Non-pigmented ciliary epithelial cell (primary cell): ENCODE results near the gene FYCO1.

Experiments
- DNase-seq: peaks from one replicate; pipeline ENCODE4 v3.0.0-alpha.2; 2010; ENCODE audit warnings: low read depth

FYCO1 gene

DNA sequence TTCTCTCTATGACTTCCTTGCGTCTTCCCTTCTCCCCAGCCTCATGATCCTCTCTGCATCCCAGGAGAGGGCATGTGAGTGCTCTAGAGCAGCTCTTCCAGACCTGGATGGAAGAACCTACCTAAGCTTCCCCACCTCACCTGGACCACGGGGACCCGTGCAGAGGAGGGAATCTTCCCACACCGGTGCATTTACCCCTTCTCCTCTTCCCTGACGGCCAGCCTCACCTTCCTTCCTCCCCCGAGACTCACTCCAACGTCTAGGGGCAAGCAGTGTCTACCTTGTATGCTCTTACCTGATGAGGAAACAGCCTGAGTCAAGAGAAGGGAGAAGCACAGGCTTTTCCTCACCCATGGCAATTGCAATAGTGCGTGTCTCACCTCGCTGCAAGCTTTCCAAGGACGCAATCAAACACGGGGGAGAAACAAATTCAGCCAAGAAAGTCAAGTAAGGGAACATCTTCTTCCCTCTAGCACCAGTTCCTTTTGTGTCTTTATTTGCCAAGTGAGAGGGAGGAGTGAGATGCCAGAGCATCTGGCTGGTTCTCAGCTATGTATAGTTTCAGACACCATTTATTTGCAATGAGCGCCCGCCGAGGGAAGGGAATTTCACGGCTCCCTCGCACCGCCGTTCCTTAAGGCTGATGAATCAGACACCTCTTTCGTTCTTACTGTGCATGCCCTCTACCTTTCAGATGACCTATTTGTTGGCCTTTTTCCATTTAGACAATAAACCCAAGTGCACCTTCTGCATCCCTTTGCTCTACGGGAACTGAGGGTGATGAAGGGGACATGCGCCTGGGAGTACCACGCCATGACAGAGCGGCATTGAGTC lies 111.0 kb downstream of the FYCO1 start:
- no peak for DNase-seq

DNA sequence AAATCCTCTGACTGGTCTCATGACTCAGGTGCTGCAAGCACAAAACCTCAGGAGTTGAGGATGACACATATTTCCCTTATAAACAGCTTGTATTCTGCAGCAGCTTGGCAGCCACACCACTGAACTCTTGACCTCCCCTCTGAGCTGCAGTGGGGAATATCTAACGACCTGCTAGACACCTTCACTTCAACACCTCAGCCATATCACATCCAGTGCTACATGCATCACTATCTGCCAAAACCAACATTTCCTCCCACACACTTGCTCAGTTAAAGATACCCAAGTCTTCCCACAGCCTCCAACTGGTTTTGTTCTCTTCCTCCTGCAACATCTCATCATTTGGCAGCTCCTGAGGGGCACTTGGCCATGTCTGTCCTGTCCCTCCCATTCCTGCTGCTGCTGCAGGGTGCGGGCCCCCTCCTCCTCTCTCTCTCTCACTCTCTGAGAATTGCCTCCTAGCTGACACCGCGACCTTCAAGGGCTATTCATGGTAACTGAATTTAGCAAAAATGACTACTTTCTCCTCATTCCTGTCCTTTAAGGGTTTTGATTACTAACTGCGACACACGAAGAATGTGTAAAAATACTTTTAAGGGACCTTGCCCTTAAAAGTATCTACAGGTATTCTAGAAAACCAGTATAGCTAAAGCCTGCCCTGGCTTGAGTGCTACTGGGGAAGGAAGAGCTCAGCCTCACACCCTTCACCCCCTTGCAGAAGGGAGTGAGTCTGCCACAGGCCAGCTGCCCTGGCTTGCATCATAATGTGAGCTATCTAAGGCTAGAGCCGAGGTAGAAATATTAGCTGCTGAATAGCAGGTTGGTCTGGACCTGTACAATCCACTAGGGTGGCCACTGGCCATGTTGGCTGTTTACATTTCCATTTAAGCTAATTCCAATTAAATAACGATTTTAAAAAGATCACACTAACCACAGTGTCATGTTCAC lies 114.3 kb downstream of the FYCO1 start:
- DNase-seq = peak; percentile 15

DNA sequence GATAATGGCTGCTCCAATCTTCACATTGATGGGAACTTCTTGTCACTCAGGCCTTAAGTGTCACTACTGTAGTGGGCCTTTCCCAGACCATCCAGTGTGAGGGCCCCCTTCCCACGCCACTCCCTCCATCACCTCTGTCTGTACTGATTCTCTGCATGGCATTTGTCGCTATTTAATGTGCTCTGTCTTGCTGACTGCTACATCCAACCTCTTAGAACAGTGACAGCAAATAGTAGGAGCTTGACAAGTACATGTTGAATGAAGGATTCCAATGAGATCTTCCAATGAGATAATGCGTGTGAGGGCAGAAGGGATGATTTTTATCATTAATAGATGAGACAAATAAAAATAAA lies 114.9 kb downstream of the FYCO1 start:
- no peak for DNase-seq

DNA sequence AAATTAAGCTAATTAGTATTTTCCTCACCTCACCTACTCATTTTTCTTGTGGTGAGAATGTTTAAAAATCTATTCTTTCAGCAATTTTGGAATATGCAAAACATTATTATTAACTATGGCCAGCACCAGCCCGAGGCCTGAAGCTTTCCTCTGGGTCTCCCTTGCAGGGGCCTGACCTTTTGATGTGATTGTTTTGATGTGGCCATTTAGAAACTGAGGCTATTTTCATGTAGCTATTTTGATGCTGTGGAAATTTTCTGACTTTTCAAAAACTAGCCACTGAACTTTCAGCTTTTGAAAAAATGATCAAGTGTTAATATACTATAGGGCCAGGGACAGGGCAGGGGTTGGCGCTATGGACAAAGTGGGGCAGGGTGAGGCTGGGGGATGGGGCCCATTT lies 117.5 kb downstream of the FYCO1 start:
- no peak for DNase-seq

DNA sequence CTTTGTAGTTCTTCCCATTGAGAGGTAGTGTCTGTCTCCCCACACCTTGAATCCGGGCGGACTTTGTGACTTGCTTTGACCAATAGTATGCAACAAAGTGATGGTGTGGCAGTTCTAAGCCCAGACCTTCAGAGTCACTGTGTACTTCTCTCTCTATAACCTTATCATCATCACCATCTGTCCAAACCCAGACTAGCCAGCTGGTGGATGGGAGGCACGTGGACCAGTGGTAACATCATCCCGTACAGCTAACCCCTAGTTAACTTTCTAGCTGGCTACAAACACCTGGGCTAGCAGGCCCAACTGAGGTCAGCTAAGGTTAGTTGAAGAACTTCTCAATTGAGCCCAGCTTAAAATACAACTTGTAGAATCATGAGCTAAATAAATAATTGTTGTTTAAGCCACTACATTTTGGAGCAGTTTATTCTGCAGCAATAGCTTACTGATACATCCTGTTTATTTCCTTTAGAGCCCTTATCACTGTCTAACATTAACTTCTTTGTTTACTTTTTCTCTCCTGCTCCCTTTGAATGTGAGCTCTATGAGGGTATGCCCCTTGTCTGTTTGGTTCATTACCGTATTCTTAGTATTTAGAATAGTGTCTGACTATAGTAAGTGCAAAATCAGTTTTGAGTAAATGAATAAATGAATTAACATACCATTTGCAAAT lies 120.8 kb downstream of the FYCO1 start:
- no peak for DNase-seq

DNA sequence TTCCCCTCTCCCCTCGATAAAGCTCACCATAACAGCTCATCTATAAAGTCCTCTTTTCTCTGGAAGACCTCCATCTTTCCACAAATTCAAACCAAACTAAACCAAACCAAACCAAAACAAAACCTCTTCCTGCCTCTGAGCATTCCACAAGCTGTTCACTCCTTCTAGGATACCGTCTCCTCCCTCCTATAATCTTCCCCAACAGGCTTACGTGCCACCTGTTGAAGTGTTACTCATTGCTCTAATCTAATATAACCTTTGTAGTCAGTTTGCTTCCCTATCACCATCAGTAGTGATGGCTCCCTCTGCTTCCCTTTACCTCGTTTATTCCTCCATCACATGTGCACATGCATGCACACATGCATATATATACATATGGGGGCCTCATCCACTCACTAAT lies 122.0 kb downstream of the FYCO1 start:
- no peak for DNase-seq

DNA sequence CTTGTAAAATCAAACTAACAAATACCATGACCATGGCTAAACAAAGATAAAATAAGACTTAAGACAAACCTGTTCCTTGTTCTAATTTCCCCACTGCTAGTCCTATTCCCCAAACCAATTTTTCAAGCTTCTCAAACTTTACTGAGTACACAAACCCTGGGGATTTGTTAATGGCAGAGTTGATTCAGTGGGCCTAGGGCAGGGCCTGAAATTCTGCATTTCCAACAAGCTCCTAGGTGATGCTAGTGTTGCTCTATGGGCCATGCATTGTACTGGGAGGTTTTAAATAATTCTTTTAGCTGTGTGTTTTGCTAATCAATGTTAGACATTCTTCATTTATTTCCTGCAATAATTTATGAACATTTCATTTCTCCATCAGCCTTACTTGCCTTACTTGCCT lies 122.6 kb downstream of the FYCO1 start:
- no peak for DNase-seq

DNA sequence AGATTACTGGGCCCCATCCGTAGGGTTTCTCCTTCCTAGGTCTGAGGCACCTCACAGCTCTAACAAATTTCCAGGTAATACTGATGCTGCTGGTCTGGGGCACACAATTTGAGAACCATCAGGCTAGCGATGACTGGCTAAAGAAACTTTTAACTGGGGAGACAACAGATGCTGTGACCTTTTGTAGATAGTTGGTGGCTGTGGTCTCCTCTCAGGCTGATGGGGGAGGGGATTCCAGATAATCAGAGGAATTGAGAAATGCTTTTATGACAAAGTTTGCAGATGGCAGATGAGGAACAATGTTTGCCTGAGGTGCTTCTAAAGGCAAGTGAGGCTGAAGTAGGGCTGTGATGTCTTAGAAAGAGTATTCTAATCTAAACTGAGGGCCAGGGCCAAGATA lies 123.1 kb downstream of the FYCO1 start:
- no peak for DNase-seq

DNA sequence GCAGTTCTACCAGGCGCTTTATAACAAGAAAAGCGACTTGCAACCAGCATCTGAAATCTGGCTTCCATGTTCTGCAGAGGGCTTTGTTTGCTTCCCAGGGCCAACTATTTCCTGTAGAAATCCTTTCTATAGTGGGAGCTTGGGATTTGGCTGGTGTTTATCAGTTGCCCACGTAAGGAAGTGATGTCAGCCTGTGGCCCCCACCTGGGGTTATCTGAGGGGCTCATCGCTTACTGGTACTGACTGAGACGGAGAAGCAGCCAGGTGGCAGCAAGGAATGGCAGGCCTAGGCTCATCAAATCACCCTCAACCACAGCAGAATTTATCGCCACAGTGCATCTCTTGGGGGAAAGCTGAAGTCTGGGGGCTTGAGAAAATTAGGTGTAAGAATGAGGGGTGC lies 123.8 kb downstream of the FYCO1 start:
- no peak for DNase-seq

DNA sequence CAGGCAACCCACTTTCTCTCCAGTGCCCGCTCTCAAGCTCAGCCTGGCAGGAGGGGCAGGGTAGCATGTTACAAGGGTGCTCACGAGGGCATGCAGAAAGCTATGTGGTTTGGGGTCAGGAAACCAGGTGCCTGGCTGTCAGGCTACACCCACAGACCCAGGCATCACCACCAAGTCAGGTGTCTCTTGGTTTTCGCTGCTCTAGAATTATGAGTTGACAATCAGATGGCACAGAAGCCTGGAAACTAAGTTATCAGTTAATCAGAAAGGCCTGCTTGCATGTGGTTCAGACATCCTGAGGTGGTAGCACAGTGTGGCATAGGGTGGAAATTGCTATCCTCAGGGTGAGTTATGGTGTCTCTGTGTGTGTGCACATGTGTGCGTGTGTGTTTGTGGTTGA lies 125.5 kb downstream of the FYCO1 start:
- no peak for DNase-seq

DNA sequence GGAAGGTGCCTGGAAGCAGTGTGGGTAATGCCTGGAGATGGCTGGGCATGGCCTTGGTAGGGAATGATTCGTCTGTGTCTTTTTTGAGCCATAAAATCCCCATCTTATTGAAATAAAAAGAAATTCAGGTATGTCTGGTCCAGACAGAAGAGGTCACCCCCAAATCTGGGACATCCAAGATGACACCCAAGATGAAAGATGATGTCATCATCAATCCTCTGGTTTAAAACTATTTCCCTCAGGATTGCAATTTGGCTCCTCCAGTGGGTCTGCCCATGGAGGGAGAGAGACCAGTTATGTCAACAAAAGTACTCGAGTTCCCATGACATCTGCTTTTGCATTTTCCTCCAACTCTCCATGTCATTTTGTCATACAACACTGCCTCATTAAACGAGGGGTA lies 126.0 kb downstream of the FYCO1 start:
- DNase-seq = no peak

DNA sequence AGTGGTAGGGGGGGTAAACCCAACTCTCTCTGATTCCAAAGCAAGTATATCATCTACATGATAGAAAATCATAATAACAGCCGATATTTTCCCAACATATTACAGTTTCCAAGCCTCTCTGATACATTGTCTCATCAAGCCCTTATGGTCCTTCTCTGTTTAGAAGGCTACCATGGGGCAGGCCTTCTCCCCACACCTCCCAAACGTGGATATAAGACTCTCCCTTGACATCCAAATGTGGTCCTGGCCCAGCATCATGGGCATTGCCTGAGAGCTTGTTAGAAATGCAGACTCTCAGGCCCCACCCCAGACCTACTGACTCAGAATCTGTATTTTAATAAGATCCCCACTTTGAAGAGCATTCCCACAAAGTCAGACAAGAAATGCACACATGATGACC lies 127.0 kb downstream of the FYCO1 start:
- no peak for DNase-seq

DNA sequence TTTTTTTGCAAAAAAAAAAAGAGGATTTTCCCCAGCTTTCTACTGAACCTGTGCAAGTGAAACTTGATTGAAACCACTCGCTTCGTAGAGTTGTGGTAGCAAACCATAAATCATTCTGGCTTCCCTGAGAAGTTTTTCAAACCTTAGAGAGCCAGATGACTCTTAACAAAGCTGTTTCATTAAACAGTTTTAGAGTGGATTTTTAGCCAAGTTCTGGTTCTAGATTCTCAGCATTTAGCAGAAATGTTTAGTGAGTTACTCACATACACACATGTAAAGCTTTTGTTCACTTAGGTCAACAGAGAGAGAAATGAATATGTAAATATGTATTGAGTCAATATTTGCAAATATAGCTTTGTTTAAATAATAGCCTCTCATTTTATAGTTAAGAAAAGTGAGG lies 127.4 kb downstream of the FYCO1 start:
- DNase-seq = no peak
